Stimulated activated naive CD8-positive, alpha-beta T cell treated with anti-CD3 and anti-CD28 coated beads, Interleukin-15, amount 100 ng/mL, for 72 hours (primary cell): ENCODE results near the gene EPHA10.
"Not testable (repeated sequence)": the region's sequence is repeated elsewhere in the genome, so short reads cannot be mapped to it uniquely, and the experiment has no call there.

Experiments
- ATAC-seq: fragments of 150-1000 bp; cut with Tn5 transposase; 2 replicates; pipeline ENCODE4 v1.10.0; 2021; ENCODE audit warnings: mild to moderate bottlenecking, moderate library complexity
- DNase-seq, 2 donors: peaks; one replicate each; pipeline ENCODE4 v3.0.0; 2021 to 2022
- H3K27ac Mint-ChIP-seq, 2 donors: one replicate each; pipeline ENCODE4 v1.8.0; 2022; ENCODE audit warnings: mild to moderate bottlenecking in 2 of 2, mixed read lengths in 2 of 2, moderate library complexity in 2 of 2
- H3K27me3 Mint-ChIP-seq: one replicate; pipeline ENCODE4 v1.8.0; 2022; ENCODE audit warnings: mixed read lengths
- H3K4me1 Mint-ChIP-seq: one replicate; pipeline ENCODE4 v1.8.0; 2022; ENCODE audit warnings: mild to moderate bottlenecking, mixed read lengths
- H3K4me3 Mint-ChIP-seq, 2 donors: one replicate each; pipeline ENCODE4 v1.8.0; 2022; ENCODE audit warnings: mild to moderate bottlenecking in 2 of 2, mixed read lengths in 2 of 2, moderate library complexity in 1 of 2
- H3K9me3 Mint-ChIP-seq, 2 donors: one replicate each; pipeline ENCODE4 v1.8.0; 2022; ENCODE audit warnings: mixed read lengths in 2 of 2

EPHA10 gene

GRCh38 chr1:37755290-37755689 lies 9.6 kb downstream of the EPHA10 start:
- H3K27me3 Mint-ChIP-seq, result peaks cover 57% of the 10 kb centered on the region
- no peak overlapping the region for H3K27ac Mint-ChIP-seq
- DNase-seq, result peak in 1 of 2 donors; percentile 44
- peaks cover 33% of the 10 kb centered on the region for H3K4me1 Mint-ChIP-seq
- H3K9me3 Mint-ChIP-seq, result no peaks in the 10 kb centered on the region
- peak; percentile 86 for ATAC-seq
- H3K4me3 Mint-ChIP-seq, result no peak overlapping the region

GRCh38 chr1:37753473-37754321 lies 11.2 kb downstream of the EPHA10 start:
- ATAC-seq (no peak), DNase-seq (no peak)
- peaks cover 33% of the 10 kb centered on the region for H3K4me1 Mint-ChIP-seq
- H3K9me3 Mint-ChIP-seq, result no peaks in the 10 kb centered on the region
- peaks cover 73% of the 10 kb centered on the region for H3K27me3 Mint-ChIP-seq
- H3K4me3 Mint-ChIP-seq, result peak overlapping the region; percentile 46 to 76
- no peak overlapping the region for H3K27ac Mint-ChIP-seq

GRCh38 chr1:37752583-37753471 lies 12.1 kb downstream of the EPHA10 start:
- Mint-ChIP-seq H3K4me3 (peak overlapping the region; percentile 76 to 78), H3K4me1 (peaks cover 33% of the 10 kb centered on the region), H3K27ac (peak overlapping the region in 1 of 2 donors; percentile 57), H3K9me3 (no peaks in the 10 kb centered on the region), H3K27me3 (peaks cover 82% of the 10 kb centered on the region)
- no peak for DNase-seq
- peak; percentile 63 for ATAC-seq

GRCh38 chr1:37752213-37752582 lies 12.7 kb downstream of the EPHA10 start:
- Mint-ChIP-seq H3K27ac (no peak overlapping the region), H3K27me3 (peaks cover 87% of the 10 kb centered on the region), H3K4me3 (peak overlapping the region; percentile 71 to 78), H3K9me3 (no peaks in the 10 kb centered on the region), H3K4me1 (peaks cover 33% of the 10 kb centered on the region)
- no peak for ATAC-seq
- DNase-seq, result no peak

GRCh38 chr1:37748565-37748964 lies 16.4 kb downstream of the EPHA10 start:
- Mint-ChIP-seq H3K4me3 (no peak overlapping the region), H3K4me1 (peaks cover 12% of the 10 kb centered on the region), H3K27ac (no peak overlapping the region), H3K9me3 (peaks cover 4 to 7% of the 10 kb centered on the region in 2 donors), H3K27me3 (peaks cover 75% of the 10 kb centered on the region)
- DNase-seq (no peak), ATAC-seq (no peak)

- Mint-ChIP-seq H3K9me3 (peaks cover 4 to 7% of the 10 kb centered on the region in 2 donors), H3K4me3 (no peak overlapping the region)
- ATAC-seq, result no peak
Observed at GRCh38 chr1:37746806-37747205, 18.1 kb downstream of the EPHA10 start.

GRCh38 chr1:37741662-37742061 lies 23.3 kb downstream of the EPHA10 start:
- DNase-seq (no peak), ATAC-seq (no peak)
- Mint-ChIP-seq H3K4me1 (no peaks in the 10 kb centered on the region), H3K9me3 (peaks cover 3 to 6% of the 10 kb centered on the region in 2 donors), H3K4me3 (no peak overlapping the region), H3K27me3 (peaks cover 55% of the 10 kb centered on the region), H3K27ac (no peak overlapping the region)

More at GRCh38 chr1:37746806-37747205, 18.1 kb downstream of the EPHA10 start:
- DNase-seq, result no peak
- H3K4me1 Mint-ChIP-seq, result no peaks in the 10 kb centered on the region
- no peak overlapping the region for H3K27ac Mint-ChIP-seq
- H3K27me3 Mint-ChIP-seq, result peaks cover 75% of the 10 kb centered on the region

- H3K9me3 Mint-ChIP-seq, result peaks cover 0 to 4% of the 10 kb centered on the region in 2 donors
- no peak overlapping the region for H3K4me3 Mint-ChIP-seq
- no peak overlapping the region for H3K27ac Mint-ChIP-seq
- DNase-seq (no peak), ATAC-seq (no peak)
- H3K4me1 Mint-ChIP-seq, result no peaks in the 10 kb centered on the region
- peaks cover 52% of the 10 kb centered on the region for H3K27me3 Mint-ChIP-seq
Observed at GRCh38 chr1:37741130-37741529, 23.8 kb downstream of the EPHA10 start.

GRCh38 chr1:37739222-37739621 lies 25.7 kb downstream of the EPHA10 start:
- DNase-seq (no peak), ATAC-seq (peak; percentile 91)
- Mint-ChIP-seq H3K4me3 (no peak overlapping the region), H3K4me1 (peaks cover 6% of the 10 kb centered on the region), H3K9me3 (peaks cover 0 to 4% of the 10 kb centered on the region in 2 donors), H3K27ac (no peak overlapping the region), H3K27me3 (peaks cover 68% of the 10 kb centered on the region)

- H3K4me3 Mint-ChIP-seq, H3K9me3 Mint-ChIP-seq, DNase-seq, ATAC-seq, H3K4me1 Mint-ChIP-seq, H3K27ac Mint-ChIP-seq: not testable (repeated sequence)
- peaks cover 74% of the 10 kb centered on the region for H3K27me3 Mint-ChIP-seq
Observed at GRCh38 chr1:37738619-37739018, 26.3 kb downstream of the EPHA10 start.

GRCh38 chr1:37737975-37738374 lies 26.9 kb downstream of the EPHA10 start:
- not testable (repeated sequence) for H3K9me3 Mint-ChIP-seq, H3K4me3 Mint-ChIP-seq, H3K4me1 Mint-ChIP-seq, DNase-seq, H3K27ac Mint-ChIP-seq, ATAC-seq
- peaks cover 74% of the 10 kb centered on the region for H3K27me3 Mint-ChIP-seq

- peaks cover 59% of the 10 kb centered on the region for H3K27me3 Mint-ChIP-seq
Observed at GRCh38 chr1:37734629-37735591, 30.0 kb downstream of the EPHA10 start.

GRCh38 chr1:37732111-37732780 lies 32.7 kb downstream of the EPHA10 start:
- Mint-ChIP-seq H3K4me1 (peaks cover 6% of the 10 kb centered on the region), H3K4me3 (no peak overlapping the region), H3K27me3 (peaks cover 69% of the 10 kb centered on the region), H3K27ac (no peak overlapping the region), H3K9me3 (peaks cover 0 to under 1% of the 10 kb centered on the region in 2 donors)
- no peak for ATAC-seq
- no peak for DNase-seq

More at GRCh38 chr1:37734629-37735591, 30.0 kb downstream of the EPHA10 start:
- H3K4me1 Mint-ChIP-seq, result peaks cover 6% of the 10 kb centered on the region
- no peak overlapping the region for H3K4me3 Mint-ChIP-seq
- ATAC-seq (no peak), DNase-seq (no peak)
- no peak overlapping the region for H3K27ac Mint-ChIP-seq
- peaks cover 0 to 4% of the 10 kb centered on the region in 2 donors for H3K9me3 Mint-ChIP-seq

- Mint-ChIP-seq H3K9me3 (no peaks in the 10 kb centered on the region), H3K27me3 (peaks cover 64% of the 10 kb centered on the region), H3K27ac (no peak overlapping the region), H3K4me1 (peaks cover 6% of the 10 kb centered on the region), H3K4me3 (no peak overlapping the region)
- ATAC-seq (no peak), DNase-seq (no peak)
Observed at GRCh38 chr1:37731312-37732019, 33.5 kb downstream of the EPHA10 start.
